HCT116 (cell line): Measurements from ENCODE around the gene PMEPA1. TPM values are rescaled to one million over a fixed set of nuclear protein-coding genes. Genes with fewer than 3 reads are reported as not detected.

Source experiments
- ATAC-seq: fragments of 200-7000 bp; cut with Tn5 transposase; 2 replicates; pipeline ENCODE4 v1.9.1; 2020; ENCODE audit warnings: mild to moderate bottlenecking, moderate library complexity
- BruUV-seq: library from RNA; stranded (reverse); fragments of 400-500 nt; replicated peaks from 2 replicates; lab custom pipeline; 2021; lab: Mats Ljungman, UMichigan
- CTCF ChIA-PET: fragments of 300-600 bp; sonication (Branson Sonifier 250); formaldehyde crosslinking; loops from one replicate; lab custom pipeline; 2021; ENCODE audit warnings: antibody characterized with exemption; lab: Charles Lee
- POLR2A ChIA-PET: fragments of 300-600, 350-600 bp; sonication (Branson Sonifier 250); formaldehyde crosslinking; loops from one replicate; lab custom pipeline; 2021; ENCODE audit warnings: antibody characterized with exemption; lab: Charles Lee
- RAD21 ChIA-PET, 2 experiments: fragments of 300-600 bp; sonication (Branson Sonifier 250); formaldehyde crosslinking; loops; one replicate each; lab custom pipeline; 2023; ENCODE audit warnings: low total read pairs in 2 of 2; ENCODE audit not compliant: uncharacterized antibody in 2 of 2, unreplicated experiment in 2 of 2, low non-redundant PET in 1 of 2; lab: Charles Lee
- DNase-seq: peaks from one replicate; pipeline ENCODE4 v3.0.0-alpha.2; 2010; ENCODE audit warnings: low read depth, low spot score
- H2AFZ ChIP-seq: fragments of 200-600 bp; shearing (Covaris generic), sonication (generic); 2 replicates; pipeline ENCODE4 v1.6.1; 2017; ENCODE audit warnings: low read depth, mixed run types, mixed read lengths, antibody characterized with exemption, low read length; ENCODE audit not compliant: poor library complexity, severe bottlenecking
- H3K27ac ChIP-seq: 2 replicates; pipeline ENCODE4 v1.5.1; 2012; ENCODE audit warnings: low read depth, low read length
- H3K27me3 ChIP-seq: fragments of 200-600 bp; sonication (generic); 2 replicates; pipeline ENCODE4 v1.6.1; 2016; ENCODE audit warnings: mixed run types, low read length, mixed read lengths; ENCODE audit not compliant: insufficient read depth
- H3K36me3 ChIP-seq, 2 experiments: fragments of 200-500 bp in 1 of 2; fragments of 200-600 bp in 1 of 2; sonication (Bioruptor generic) in 1 of 2; sonication (generic) in 1 of 2; 2 replicates each; pipeline versions ENCODE4 v1.5.1 to v1.6.1; 2014 to 2016; ENCODE audit warnings: low read length in 2 of 2, inconsistent platforms in 1 of 2, mixed read lengths in 1 of 2, mixed run types in 1 of 2; ENCODE audit not compliant: insufficient read depth in 2 of 2, control insufficient read depth in 1 of 2
- H3K4me1 ChIP-seq, 2 experiments: fragments of 200-600 bp in 1 of 2; sonication (generic) in 1 of 2; 2 replicates each; pipeline versions ENCODE4 v1.5.1 to v1.6.1; 2012 to 2017; ENCODE audit warnings: low read length in 2 of 2, inconsistent platforms in 1 of 2, mild to moderate bottlenecking in 1 of 2, mixed read lengths in 1 of 2, mixed run types in 1 of 2, moderate library complexity in 1 of 2; ENCODE audit not compliant: insufficient read depth in 2 of 2, control insufficient read depth in 1 of 2
- H3K4me2 ChIP-seq: fragments of 200-600 bp; sonication (generic); 2 replicates; pipeline ENCODE4 v1.6.1; 2017; ENCODE audit warnings: mixed run types, low read length, mixed read lengths
- H3K4me3 ChIP-seq, 2 experiments: fragments of 200-600 bp in 1 of 2; sonication (generic) in 1 of 2; replicated peaks in 1 of 2; 2 replicates each; pipeline ENCODE4 v1.5.1; 2011 to 2016; ENCODE audit warnings: low read length in 2 of 2, control low read depth in 1 of 2, low read depth in 1 of 2, mild to moderate bottlenecking in 1 of 2, mixed read lengths in 1 of 2, mixed run types in 1 of 2
- H3K79me2 ChIP-seq: fragments of 200-600 bp; sonication (generic); 2 replicates; pipeline ENCODE4 v1.6.1; 2017; ENCODE audit warnings: mild to moderate bottlenecking, mixed run types, low read length, moderate library complexity, mixed read lengths; ENCODE audit not compliant: insufficient read depth
- H3K9ac ChIP-seq: fragments of 200-600 bp; sonication (generic); 2 replicates; pipeline ENCODE4 v1.6.1; 2016; ENCODE audit warnings: low read length, mixed read lengths
- H3K9me2 ChIP-seq: fragments of 200-600 bp; sonication (generic), shearing (Covaris generic); 2 replicates; pipeline ENCODE4 v1.6.1; 2017; ENCODE audit warnings: mixed run types, mild to moderate bottlenecking, moderate library complexity; ENCODE audit not compliant: insufficient read depth
- H3K9me3 ChIP-seq, 2 experiments: fragments of 200-500 bp in 1 of 2; fragments of 200-600 bp in 1 of 2; sonication (Bioruptor generic) in 1 of 2; sonication (generic) in 1 of 2; 2 replicates each; pipeline ENCODE4 v1.6.1; 2014 to 2017; ENCODE audit warnings: low read length in 2 of 2, mixed read lengths in 2 of 2, inconsistent platforms in 1 of 2, low read depth in 1 of 2, mild to moderate bottlenecking in 1 of 2, mixed run types in 1 of 2, moderate library complexity in 1 of 2; ENCODE audit not compliant: control insufficient read depth in 1 of 2, insufficient read depth in 1 of 2
- H4K20me1 ChIP-seq: fragments of 200-600 bp; sonication (generic), shearing (Covaris generic); 2 replicates; pipeline ENCODE4 v1.6.1; 2017; ENCODE audit warnings: mixed run types, mild to moderate bottlenecking, moderate library complexity; ENCODE audit not compliant: insufficient read depth
- ATF3 ChIP-seq: IDR thresholded peaks from 2 replicates; pipeline ENCODE4 v1.6.1; 2012
- CBX3 ChIP-seq: IDR thresholded peaks from 2 replicates; pipeline ENCODE4 v1.6.1; 2012; ENCODE audit warnings: low read depth
- CEBPB ChIP-seq: IDR thresholded peaks from 2 replicates; pipeline ENCODE4 v1.6.1; 2012; ENCODE audit warnings: low read depth
- CTCF ChIP-seq, 3 experiments: fragments of 200-600 bp in 1 of 3; sonication (generic) in 1 of 3; IDR thresholded peaks in 2 of 3; conservative IDR thresholded peaks in 1 of 3; 2 replicates each; pipeline ENCODE4 v1.5.1; 2012 to 2017; ENCODE audit warnings: low read depth in 2 of 3, low read length in 2 of 3, antibody characterized with exemption in 1 of 3, borderline replicate concordance in 1 of 3, control low read depth in 1 of 3, mild to moderate bottlenecking in 1 of 3, mixed read lengths in 1 of 3, mixed run types in 1 of 3, moderate library complexity in 1 of 3; ENCODE audit not compliant: insufficient read depth in 1 of 3
- EGR1 ChIP-seq: IDR thresholded peaks from 2 replicates; pipeline ENCODE4 v1.6.1; 2012; ENCODE audit warnings: low read depth
- ELF1 ChIP-seq: IDR thresholded peaks from 2 replicates; pipeline ENCODE4 v1.6.1; 2012; ENCODE audit warnings: low read depth, borderline replicate concordance
- EZH2 ChIP-seq: fragments of 200-600 bp; sonication (generic); IDR thresholded peaks from 2 replicates; pipeline ENCODE4 v1.6.1; 2017; ENCODE audit warnings: antibody characterized with exemption, mixed run types
- FOSL1 ChIP-seq: IDR thresholded peaks from 2 replicates; pipeline ENCODE4 v1.6.1; 2012; ENCODE audit warnings: low read depth
- JUND ChIP-seq: IDR thresholded peaks from 2 replicates; pipeline ENCODE4 v1.6.1; 2012
- MAX ChIP-seq: IDR thresholded peaks from 2 replicates; pipeline ENCODE4 v1.6.1; 2012
- POLR2A ChIP-seq: IDR thresholded peaks from 2 replicates; pipeline ENCODE4 v1.7.0; 2011; ENCODE audit warnings: borderline replicate concordance; ENCODE audit not compliant: insufficient read depth, insufficient read length; ENCODE audit errors: extremely low read depth
- POLR2AphosphoS5 ChIP-seq: IDR thresholded peaks from 2 replicates; pipeline ENCODE4 v1.6.1; 2011; ENCODE audit warnings: mild to moderate bottlenecking, low read depth, low read length, moderate library complexity
- RAD21 ChIP-seq: IDR thresholded peaks from 2 replicates; pipeline ENCODE4 v1.6.1; 2012; ENCODE audit warnings: low read depth, mild to moderate bottlenecking
- REST ChIP-seq: IDR thresholded peaks from 2 replicates; pipeline ENCODE4 v1.6.1; 2012; ENCODE audit warnings: low read depth
- SIN3A ChIP-seq: IDR thresholded peaks from 2 replicates; pipeline ENCODE4 v1.6.1; 2012; ENCODE audit warnings: low read depth
- SRF ChIP-seq: IDR thresholded peaks from 2 replicates; pipeline ENCODE4 v1.6.1; 2012; ENCODE audit warnings: low read depth
- TCF7L2 ChIP-seq: IDR thresholded peaks from 2 replicates; pipeline ENCODE4 v1.7.0; 2011; ENCODE audit warnings: borderline replicate concordance, inconsistent platforms; ENCODE audit not compliant: insufficient read depth, insufficient read length; ENCODE audit errors: extremely low read depth
- YY1 ChIP-seq: IDR thresholded peaks from 2 replicates; pipeline ENCODE4 v1.6.1; 2011; ENCODE audit warnings: low read length, low read depth, moderate library complexity, mild to moderate bottlenecking; ENCODE audit not compliant: insufficient replicate concordance; ENCODE audit errors: extremely low read depth
- ZBTB33 ChIP-seq: IDR thresholded peaks from 2 replicates; pipeline ENCODE4 v1.6.1; 2011; ENCODE audit warnings: mild to moderate bottlenecking, low read length, moderate library complexity; ENCODE audit not compliant: insufficient replicate concordance; ENCODE audit errors: extremely low read depth
- ZFX ChIP-seq: fragments of 450-650 bp; IDR thresholded peaks from 2 replicates; pipeline ENCODE4 v1.6.1; 2017
- intact Hi-C: fragments of 100-400 bp; cut with micrococcal nuclease; formaldehyde crosslinking; loops from 2 replicates; pipeline ENCODE4 v1.10.0; 2022
- total RNA-seq: library from RNA; stranded (reverse); gene quantifications from one replicate; pipeline ENCODE4 v1.2.1, GENCODE V29; 2021; ENCODE audit not compliant: unreplicated experiment

The PMEPA1 gene
- total RNA-seq, 1 experiment from 2014 or later, result 0.64 TPM

- Histone ChIP-seq H3K79me2 (no peaks in the 10 kb centered on the region), H3K9me3 (no peaks in the 10 kb centered on the region; a peak in 2 of 4 replicates), H3K27ac (no peak overlapping the region), H3K27me3 (peaks cover 25% of the 10 kb centered on the region), H3K36me3 (no peaks in the 10 kb centered on the region), H2AFZ (no peak overlapping the region), H3K9ac (no peak overlapping the region), H3K9me2 (no peaks in the 10 kb centered on the region), H3K4me3 (no peak overlapping the region), H4K20me1 (no peaks in the 10 kb centered on the region), H3K4me2 (no peak overlapping the region), H3K4me1 (no peaks in the 10 kb centered on the region)
- ChIA-PET RAD21 (no interaction called here), POLR2A (no interaction called here), CTCF (no interaction called here)
- no TSS peak for BruUV-seq
- DNase-seq, result no peak
- intact Hi-C loops, result no loop called here
- TF ChIP-seq POLR2AphosphoS5 (no peak), ATF3 (no peak), SRF (no peak), EGR1 (no peak), REST (no peak), JUND (no peak), EZH2 (no peak), TCF7L2 (no peak), ELF1 (no peak), CEBPB (no peak), ZBTB33 (no peak), ZFX (no peak), POLR2A (no peak), CBX3 (no peak), SIN3A (no peak), FOSL1 (no peak), CTCF (IDR thresholded peaks at IDR 0.05 in 2 of 3, conservative IDR thresholded peaks at IDR 0.05 in 1 of 3; ENCODE audit: borderline replicate concordance in 1 of 3, insufficient read depth in 1 of 3, low read depth in 2 of 3, low read length in 2 of 3) (no peak), YY1 (no peak), RAD21 (no peak), MAX (no peak)
- no peak for ATAC-seq
These were observed 47.1 kb upstream of the PMEPA1 start for GRCh38 chr20:57756921-57757320.
